HG02588 (cell line): ENCODE measurements around the gene NCR3LG1.
A peak's percentile ranks its signal among the peaks of the same experiment; 100 is the strongest.

Source experiments
- ATAC-seq: cut with Tn5 transposase; IDR thresholded peaks from one replicate; pipeline ENCODE4 v1.9.1; 2021; ENCODE audit warnings: mild to moderate bottlenecking, moderate library complexity; ENCODE audit not compliant: unreplicated experiment

Gene NCR3LG1

GRCh38 chr11:17369684-17370243 lies 18.2 kb downstream of the NCR3LG1 start:
- ATAC-seq, result no peak

- ATAC-seq, result no peak
Measured at GRCh38 chr11:17371614-17372013, 20.0 kb downstream of the NCR3LG1 start.

GRCh38 chr11:17375547-17375946 lies 23.9 kb downstream of the NCR3LG1 start:
- no peak for ATAC-seq

GRCh38 chr11:17376493-17376892 lies 24.9 kb downstream of the NCR3LG1 start:
- no peak for ATAC-seq

- no peak for ATAC-seq
Measured at GRCh38 chr11:17378655-17379054, 27.1 kb downstream of the NCR3LG1 start.

GRCh38 chr11:17379383-17380180 lies 28.0 kb downstream of the NCR3LG1 start:
- no peak for ATAC-seq

- no peak for ATAC-seq
Measured at GRCh38 chr11:17381156-17381555, 29.6 kb downstream of the NCR3LG1 start.

GRCh38 chr11:17382046-17382728 lies 30.6 kb downstream of the NCR3LG1 start:
- no peak for ATAC-seq

GRCh38 chr11:17383461-17383860 lies 31.9 kb downstream of the NCR3LG1 start:
- no peak for ATAC-seq

- peak; percentile 48 for ATAC-seq
Measured at GRCh38 chr11:17384002-17384511, 32.5 kb downstream of the NCR3LG1 start.

GRCh38 chr11:17385492-17385891 lies 33.9 kb downstream of the NCR3LG1 start:
- no peak for ATAC-seq

GRCh38 chr11:17385926-17386325 lies 34.3 kb downstream of the NCR3LG1 start:
- no peak for ATAC-seq

GRCh38 chr11:17386331-17387084 lies 34.9 kb downstream of the NCR3LG1 start:
- ATAC-seq, result no peak

- ATAC-seq, result no peak
Measured at GRCh38 chr11:17387254-17387653, 35.7 kb downstream of the NCR3LG1 start.

GRCh38 chr11:17387811-17388210 lies 36.2 kb downstream of the NCR3LG1 start:
- no peak for ATAC-seq

- peak; percentile 40 for ATAC-seq
Measured at GRCh38 chr11:17388609-17389210, 37.1 kb downstream of the NCR3LG1 start, which contains the start of gene KCNJ11. Gene KCNJ11 (minus strand): TSS chr11:17388659. CDS start chr11:17388091, 568 bp downstream.

- ATAC-seq, result peak; percentile 67
Measured at GRCh38 chr11:17389211-17389956, 37.8 kb downstream of the NCR3LG1 start.

- ATAC-seq, result no peak
Measured at GRCh38 chr11:17389957-17390649, 38.5 kb downstream of the NCR3LG1 start.
